ENCODE measurements around the gene MTG2. TPM values are rescaled to one million over a fixed set of nuclear protein-coding genes. Genes with fewer than 3 reads are reported as not detected.

MTG2 gene
- total and polyA plus RNA-seq, 2 of the 13 experiments (the other 11 are each of a cell fraction or from before 2014, with no cell fraction given), result 20.4 to 37.8 TPM

DNA sequence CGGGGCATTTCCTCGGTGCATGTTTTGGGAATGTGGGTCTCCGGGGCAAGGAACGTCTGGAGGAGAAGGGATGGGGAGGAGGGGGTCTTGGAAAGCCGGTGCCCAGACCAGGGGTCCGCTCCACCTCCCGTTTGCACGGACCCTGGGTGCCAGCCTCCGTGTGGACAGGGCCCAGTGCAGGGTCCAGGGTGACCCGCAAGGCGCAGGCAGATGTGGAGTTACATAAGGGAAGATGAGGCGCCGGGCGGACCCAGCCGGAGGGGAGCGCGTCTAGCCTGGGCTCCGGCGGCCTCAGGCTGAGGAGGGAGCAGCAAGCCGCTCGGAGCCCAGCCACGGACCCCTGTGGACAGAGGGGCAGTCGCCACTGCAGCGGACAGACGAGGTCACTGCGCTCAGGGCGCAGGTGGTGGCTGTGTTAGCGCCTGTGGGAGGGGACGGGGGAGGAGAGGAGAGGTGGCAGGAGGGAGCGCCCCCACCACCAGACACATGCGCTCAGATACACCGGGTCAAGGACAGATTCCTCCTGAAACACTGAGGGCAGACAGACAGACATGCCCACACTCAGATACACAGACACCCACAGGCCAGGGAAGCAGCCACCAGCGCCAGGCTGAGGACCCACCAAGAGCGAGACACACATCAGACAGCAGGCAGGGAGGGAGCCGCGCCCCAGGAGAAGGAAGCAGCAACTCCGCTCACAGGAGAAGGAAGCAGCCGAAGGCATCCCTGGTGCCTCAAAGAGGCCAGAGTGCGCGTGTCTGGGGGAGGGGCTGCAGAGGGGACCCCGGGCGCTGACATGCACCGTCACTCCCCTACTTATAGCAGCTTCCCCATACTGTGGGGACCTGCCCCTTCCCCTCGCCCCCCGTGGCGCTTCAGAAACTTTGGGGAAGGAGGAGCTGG lies 38.1 kb downstream of the MTG2 start (continued):
- TF ChIP-seq ZNF75D (CRISPR knock-in tag; IDR thresholded peaks at IDR 0.05; ENCODE audit: borderline replicate concordance) (0 out of 2 replicates have a peak, but pooled peaks have one; percentile 11), ZNF274 (CRISPR knock-in tag; IDR thresholded peaks at IDR 0.05) (0 out of 2 replicates have a peak, but pooled peaks have one; percentile 32), NR2C2 (CRISPR knock-in tag; IDR thresholded peaks at IDR 0.05; ENCODE audit: borderline replicate concordance) (peak; percentile 19; the same call in 1 of the 2 replicates), ZC3H13 (CRISPR knock-in tag; IDR thresholded peaks at IDR 0.05) (no peak), CC2D1A (CRISPR knock-in tag; IDR thresholded peaks at IDR 0.05) (no peak), JARID2 (CRISPR knock-in tag; IDR thresholded peaks at IDR 0.05; ENCODE audit: insufficient replicate concordance) (no peak), ZSCAN21 (CRISPR knock-in tag; IDR thresholded peaks at IDR 0.05; ENCODE audit: borderline replicate concordance) (no peak)

GRCh38 chr20:62222266-62222850 lies 39.5 kb downstream of the MTG2 start:
- Histone ChIP-seq H3K4me2 (ENCODE audit: low read depth, low read length) (no peak overlapping the region), H3K9ac (ENCODE audit: insufficient read depth, low read depth, low read length) (no peak overlapping the region), H3K27ac (ENCODE audit: extremely low read length, insufficient read depth, low read length) (no peak overlapping the region), H3K4me1 (ENCODE audit: insufficient read depth, low read length) (peaks cover 38% of the 10 kb centered on the region), H3K9me3 (ENCODE audit: low read length) (no peaks in the 10 kb centered on the region), H3K4me3 (replicated peaks in 1 of 3; ENCODE audit: insufficient read depth in 1 of 3, low read depth in 2 of 3, low read length in 3 of 3) (no peak overlapping the region), H2AFZ (ENCODE audit: low read length) (no peak overlapping the region), H3K27me3 (ENCODE audit: control insufficient read depth in 1 of 2, insufficient read depth in 2 of 2, low read length in 2 of 2) (peaks cover 66 to 92% of the 10 kb centered on the region in 2 experiments), H3K36me3 (replicated peaks in 1 of 2; ENCODE audit: control insufficient read depth in 1 of 2, insufficient read depth in 2 of 2, low read length in 2 of 2) (no peaks in the 10 kb centered on the region), H4K20me1 (ENCODE audit: insufficient read depth, low read length) (peaks cover 38% of the 10 kb centered on the region; the same call in 1 of the 2 replicates), H3K79me2 (ENCODE audit: insufficient read depth, low read length) (no peaks in the 10 kb centered on the region)
- ChIA-PET CTCF (ENCODE audit: low intra/inter-chr PET ratio, low total read pairs) (no interaction called here), POLR2A (no interaction called here)
- FAIRE-seq (no peak), ATAC-seq (no peak), DNase-seq (ENCODE audit: low spot score) (no peak)
- TF ChIP-seq MYC (CRISPR knock-in tag; IDR thresholded peaks at IDR 0.05; ENCODE audit: borderline replicate concordance) (0 out of 2 replicates have a peak, but pooled peaks have one; percentile 10), ZNF768 (CRISPR knock-in tag; IDR thresholded peaks at IDR 0.05) (peak; percentile 37; the same call in 1 of the 2 replicates), HNRNPLL (IDR thresholded peaks at IDR 0.05; ENCODE audit: low read depth, low read length, poor library complexity, severe bottlenecking) (peak; percentile 2), KAT2B (IDR thresholded peaks at IDR 0.05; ENCODE audit: borderline replicate concordance, low read depth, low read length) (no peak), ZSCAN22 (CRISPR knock-in tag; IDR thresholded peaks at IDR 0.05) (no peak), ZNF274 (CRISPR knock-in tag; IDR thresholded peaks at IDR 0.05) (0 out of 2 replicates have a peak, but pooled peaks have one; percentile 41), ATM (IDR thresholded peaks at IDR 0.05; ENCODE audit: borderline replicate concordance) (no peak), EZH2 (conservative IDR thresholded peaks at IDR 0.05; ENCODE audit: low read depth, low read length) (0 out of 2 replicates have a peak, but pooled peaks have one; percentile 21)
- 43% methylated on average over 15 of the region's 18 CpGs for WGBS (ENCODE audit: low lambda C conversion rate)
- intact Hi-C loops (cut with micrococcal nuclease; ENCODE audit: unreplicated experiment) (no loop called here), in situ Hi-C loops (cut with HindIII; ENCODE audit: extremely low pct_ligation_motif_present, low pct_unique_long_range_greater_than_20kb) (no loop called here)
- BruUV-seq (replicated peaks), result no TSS peak

Data from HepG2 (cell line).